ENCODE results near the gene RHOXF2B.
"Not testable (repeated sequence)": the region's sequence is repeated elsewhere in the genome, so short reads cannot be mapped to it uniquely, and the experiment has no call there.

The RHOXF2B gene

GRCh38 chrX:120077590-120077989 is at the start of gene RHOXF2B:
RHOXF2B (minus strand) TSS chrX:120077690; CDS start chrX:120077552, 138 bp downstream.
- DNase-seq (ENCODE audit: low spot score), result not testable (repeated sequence)

DNA sequence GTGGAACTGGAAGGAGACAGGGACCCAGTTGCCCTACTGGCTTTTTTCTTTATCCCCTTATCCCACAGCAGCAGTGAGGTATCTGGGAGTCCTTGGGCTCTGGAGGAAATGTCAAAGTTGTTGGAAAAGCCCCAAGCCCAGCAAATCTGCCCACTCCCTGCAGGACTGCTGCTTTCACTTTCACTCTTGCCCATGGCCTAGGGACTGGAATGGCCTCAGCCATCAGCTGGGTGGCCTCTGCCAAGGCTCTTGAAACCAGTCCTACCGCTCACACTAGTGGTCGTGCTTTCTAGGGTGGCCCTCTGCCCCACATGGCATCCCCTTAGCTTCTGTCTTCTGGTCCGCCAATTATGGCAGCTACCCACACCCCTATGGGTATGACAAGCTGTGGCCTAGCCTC is 48.0 kb upstream of the RHOXF2B start:
- no peak for DNase-seq (ENCODE audit: low spot score)

- DNase-seq (ENCODE audit: low spot score), result no peak
Measured at GRCh38 chrX:120120223-120120622, 42.7 kb upstream of the RHOXF2B start.

GRCh38 chrX:120115438-120115963 is 38.0 kb upstream of the RHOXF2B start, which contains the start of gene RHOXF1:
RHOXF1 (minus strand) TSS chrX:120115913; CDS start chrX:120115862, 51 bp downstream.
- DNase-seq (ENCODE audit: low spot score), result no peak

- no peak for DNase-seq (ENCODE audit: low spot score)
Measured at GRCh38 chrX:120111611-120112010, 34.1 kb upstream of the RHOXF2B start.

DNA sequence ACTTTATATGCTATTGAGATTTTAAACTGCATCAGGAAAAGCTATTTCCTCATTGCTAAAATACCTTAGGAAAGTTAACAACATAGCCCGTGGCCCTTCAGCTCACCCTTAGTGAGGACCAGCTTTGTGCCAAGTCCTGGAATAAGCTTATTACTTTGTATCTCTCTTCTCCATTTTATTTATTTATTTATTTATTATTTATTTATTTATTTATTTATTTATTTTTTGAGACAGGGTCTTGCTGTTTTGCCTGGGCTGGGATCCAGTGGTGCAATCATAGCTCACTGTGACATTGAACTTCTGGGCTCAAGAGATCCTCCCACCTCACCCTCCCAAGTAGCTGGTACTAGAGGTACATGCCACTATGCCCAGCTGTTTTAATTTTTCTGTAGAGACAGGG is 31.9 kb upstream of the RHOXF2B start:
- no peak for DNase-seq (ENCODE audit: low spot score)

- not testable (repeated sequence) for DNase-seq (ENCODE audit: low spot score)
Measured at GRCh38 chrX:120104707-120105106, 27.2 kb upstream of the RHOXF2B start.

DNA sequence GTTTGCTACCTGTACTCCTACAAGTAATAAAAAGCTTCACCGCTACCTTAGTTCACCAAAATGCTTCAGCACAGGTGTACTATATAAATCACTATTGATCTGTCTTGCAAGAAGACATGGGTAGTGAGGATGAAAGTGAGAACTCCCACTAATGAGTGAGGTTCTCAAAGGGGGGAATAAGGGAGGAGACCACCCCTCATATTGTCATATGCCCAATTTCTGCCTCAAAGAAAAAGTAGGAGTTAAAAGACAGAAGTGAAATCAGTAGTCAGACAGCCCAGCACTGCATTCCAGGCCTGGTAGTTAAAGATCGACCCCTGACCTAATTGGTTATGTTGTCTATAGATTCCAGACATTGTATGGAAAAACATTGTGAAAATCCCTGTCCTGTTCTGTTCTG is 23.6 kb upstream of the RHOXF2B start:
- not testable (repeated sequence) for DNase-seq (ENCODE audit: low spot score)

DNA sequence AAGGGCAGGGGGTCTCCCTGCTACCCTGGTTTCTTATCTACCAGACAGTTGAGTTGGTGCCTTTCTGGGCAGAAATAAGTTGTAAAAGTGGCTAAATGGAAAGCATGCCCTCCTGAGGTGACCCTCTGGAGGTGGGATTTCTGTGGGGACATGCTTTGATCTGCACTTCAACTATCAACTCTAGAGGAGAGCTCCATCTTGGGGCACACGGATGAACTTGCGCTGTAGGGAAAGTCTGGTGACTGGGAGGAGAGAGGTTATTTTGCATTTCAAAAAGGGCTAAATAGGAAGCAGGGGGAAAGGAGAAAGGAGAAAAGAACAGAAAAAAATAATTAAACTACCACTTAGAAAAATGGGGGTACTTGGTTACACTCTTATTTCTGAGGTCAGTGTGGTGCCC is 12.7 kb upstream of the RHOXF2B start:
- no peak for DNase-seq (ENCODE audit: low spot score)

- DNase-seq (ENCODE audit: low spot score), result no peak
Measured at GRCh38 chrX:120087289-120088017, 10.0 kb upstream of the RHOXF2B start.

DNA sequence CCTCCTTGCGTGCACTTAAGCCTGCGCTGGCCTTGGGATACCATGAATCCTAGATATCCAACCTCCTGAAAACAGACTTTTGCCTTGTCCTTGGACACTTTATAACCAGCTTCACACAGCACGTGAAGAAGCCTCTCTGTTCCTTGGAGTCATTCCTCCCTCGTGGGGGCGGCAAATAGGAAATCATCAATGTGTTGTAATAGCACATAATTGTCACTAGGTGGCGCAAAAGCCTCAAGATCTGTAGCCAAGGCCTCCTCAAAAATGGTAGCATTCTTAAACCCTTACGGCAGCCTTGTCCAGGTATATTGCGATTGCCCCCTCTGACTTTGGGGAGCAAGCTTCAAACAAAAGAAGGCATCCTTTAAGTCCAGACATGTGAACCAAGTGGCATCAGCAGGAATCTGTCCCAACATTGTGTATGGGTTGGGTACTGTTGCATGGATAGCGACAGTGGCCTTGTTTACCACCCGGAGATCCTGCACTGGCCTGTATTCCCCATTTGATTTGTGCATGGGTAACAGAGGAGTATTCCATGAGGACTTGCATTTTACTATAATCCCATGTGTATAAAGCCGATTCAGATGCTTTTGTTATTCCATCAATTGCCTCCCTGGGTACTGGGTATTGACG is 8.2 kb upstream of the RHOXF2B start:
- DNase-seq (ENCODE audit: low spot score), result not testable (repeated sequence)

- DNase-seq (ENCODE audit: low spot score), result not testable (repeated sequence)
Measured at GRCh38 chrX:120066169-120066568, 11.3 kb downstream of the RHOXF2B start.

- not testable (repeated sequence) for DNase-seq (ENCODE audit: low spot score)
Measured at GRCh38 chrX:120042712-120043111, 34.8 kb downstream of the RHOXF2B start.

- not testable (repeated sequence) for DNase-seq (ENCODE audit: low spot score)
Measured at GRCh38 chrX:120042247-120042646, 35.2 kb downstream of the RHOXF2B start.

GRCh38 chrX:120040176-120040575 is 37.3 kb downstream of the RHOXF2B start:
- DNase-seq (ENCODE audit: low spot score), result not testable (repeated sequence)

DNA sequence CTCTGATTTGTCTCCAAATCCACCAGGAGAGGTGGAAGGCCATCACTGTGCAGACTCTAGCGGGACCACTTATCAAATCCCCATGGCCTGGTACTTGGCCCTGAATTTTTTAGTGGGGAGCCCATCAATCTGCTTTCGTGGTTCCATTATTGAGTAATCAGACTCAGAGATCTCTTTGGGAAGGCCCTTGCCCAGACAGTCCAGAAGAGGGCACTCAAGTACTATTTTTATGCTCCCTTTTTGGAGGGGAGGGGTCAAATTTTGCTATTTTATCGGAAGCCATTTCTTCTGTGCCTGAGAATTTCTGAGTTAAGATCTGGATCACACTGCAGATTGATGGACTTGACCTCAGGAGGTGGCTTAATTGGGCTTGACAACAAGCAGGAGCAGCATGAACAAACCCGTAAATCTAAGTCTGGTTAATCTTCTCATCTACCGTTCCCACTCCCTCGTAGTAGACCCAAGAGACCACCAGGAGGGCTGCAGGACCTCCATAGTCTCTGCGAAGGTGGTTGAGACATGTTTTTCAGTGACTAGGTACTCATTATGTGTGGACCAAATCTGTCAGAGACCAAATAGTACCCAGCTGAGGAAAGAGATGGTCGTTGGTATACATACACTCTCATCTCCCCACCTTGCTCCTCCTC is 38.3 kb downstream of the RHOXF2B start:
- DNase-seq (ENCODE audit: low spot score), result not testable (repeated sequence)

GRCh38 chrX:120036704-120037103 is 40.8 kb downstream of the RHOXF2B start:
- no peak for DNase-seq (ENCODE audit: low spot score)

DNA sequence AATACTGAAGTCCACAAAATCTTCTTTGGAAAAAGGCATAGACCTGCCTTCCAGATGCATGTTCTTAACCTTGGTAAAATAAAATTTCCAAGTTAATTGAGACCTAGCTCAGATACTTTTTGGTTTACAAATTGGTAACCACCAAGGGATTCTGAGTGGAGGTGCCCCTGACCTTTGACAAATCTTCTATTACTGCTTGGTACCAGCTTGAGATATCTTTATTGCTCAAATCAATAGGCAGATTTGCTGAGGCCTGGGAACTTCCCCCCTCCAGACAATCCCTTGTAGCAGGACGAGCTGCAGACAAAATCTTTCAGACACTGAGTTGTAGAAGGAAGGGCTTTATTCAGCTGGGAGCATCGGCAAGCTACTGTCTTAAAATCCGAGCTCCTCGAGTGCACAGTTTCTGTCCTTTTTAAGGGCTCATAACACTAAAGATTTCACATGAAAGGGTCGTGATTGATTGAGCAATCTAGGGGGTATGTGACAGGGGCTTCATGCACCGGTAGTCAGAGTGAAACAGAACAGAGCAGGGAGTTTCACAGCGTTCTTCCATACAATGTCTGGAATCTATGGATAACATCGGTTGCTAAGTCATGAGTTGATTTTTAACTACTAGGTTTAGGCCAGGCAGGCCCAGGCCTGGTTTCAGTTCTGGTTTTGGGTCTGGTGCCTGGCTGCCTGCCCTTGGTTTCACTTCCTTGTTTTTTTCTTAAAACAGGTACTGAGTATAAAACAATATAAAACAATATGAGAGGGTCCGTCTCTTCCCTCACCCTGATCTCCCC is 41.8 kb downstream of the RHOXF2B start:
- not testable (repeated sequence) for DNase-seq (ENCODE audit: low spot score)

DNA sequence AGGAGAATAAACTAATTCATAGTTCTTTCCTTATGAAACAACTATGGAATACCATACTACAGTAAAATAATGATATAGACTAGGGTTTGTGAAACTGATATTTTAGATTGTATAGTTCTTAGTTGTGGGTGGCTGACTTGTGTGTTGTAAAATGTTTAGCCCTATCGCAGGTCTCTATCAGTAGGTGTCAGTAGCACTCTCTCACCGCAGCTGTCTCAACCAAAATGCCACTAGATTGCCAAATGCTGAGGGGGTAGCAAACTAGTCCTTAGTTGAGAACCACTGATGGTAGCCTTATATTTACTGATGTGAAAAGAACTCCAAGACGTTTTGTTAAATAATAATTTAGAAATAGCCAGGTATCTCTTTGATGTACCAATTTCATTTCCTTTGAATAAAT is 48.1 kb downstream of the RHOXF2B start:
- no peak for DNase-seq (ENCODE audit: low spot score)

DNA sequence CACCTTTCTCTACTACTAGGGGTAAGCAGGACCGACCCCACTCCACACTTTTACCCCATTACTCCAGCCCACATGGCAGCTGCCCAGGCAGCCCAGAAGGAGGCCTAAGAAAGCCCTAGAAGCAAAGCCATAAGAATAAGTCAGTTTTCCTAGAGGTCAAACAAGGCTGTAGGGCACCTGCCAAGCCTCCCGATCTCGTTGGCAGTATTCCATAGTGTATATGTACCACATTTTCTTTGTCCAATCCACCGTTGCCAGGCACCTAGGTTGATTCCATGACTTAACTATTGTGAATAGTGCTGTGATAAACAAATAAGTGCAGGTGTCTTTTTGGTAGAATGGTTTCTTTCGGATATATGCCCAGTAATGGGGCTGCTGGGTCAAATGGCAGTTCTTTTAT is 54.2 kb downstream of the RHOXF2B start:
- no peak for DNase-seq (ENCODE audit: low spot score)

GRCh38 chrX:120022763-120023162 is 54.7 kb downstream of the RHOXF2B start:
- no peak for DNase-seq (ENCODE audit: low spot score)

All from HuH-7 (cell line).